BE2C (cell line): ENCODE data around the gene DGKI.

ENCODE experiments used
- DNase-seq: peaks from one replicate; pipeline ENCODE4 v3.0.0-alpha.2; 2020
- H3K27me3 ChIP-seq: fragments of 250-450 bp; sonication (Bioruptor Pico); 2 replicates; pipeline ENCODE4 v1.5.1; 2020; ENCODE audit warnings: mild to moderate bottlenecking
- H3K36me3 ChIP-seq: fragments of 250-450 bp; sonication (Bioruptor Pico); 2 replicates; pipeline ENCODE4 v1.5.1; 2020; ENCODE audit warnings: mild to moderate bottlenecking
- H3K4me1 ChIP-seq: fragments of 250-450 bp; sonication (Bioruptor Pico); 2 replicates; pipeline ENCODE4 v1.5.1; 2020
- H3K4me3 ChIP-seq: 2 replicates; pipeline ENCODE4 v1.5.1; 2011; ENCODE audit warnings: low read depth, low read length
- H3K9me3 ChIP-seq: fragments of 250-450 bp; sonication (Bioruptor Pico); 2 replicates; pipeline ENCODE4 v1.5.1; 2020
- CTCF ChIP-seq: IDR thresholded peaks from 2 replicates; pipeline ENCODE4 v1.5.1; 2012; ENCODE audit warnings: mild to moderate bottlenecking, low read depth, low read length

DGKI gene

GRCh38 chr7:137846549-137846826 lies 286 bp downstream of the DGKI start:
- Histone ChIP-seq H3K27me3 (peaks cover 27% of the 10 kb centered on the region), H3K4me1 (no peaks in the 10 kb centered on the region), H3K4me3 (peak overlapping the region; percentile 59)

GRCh38 chr7:137844677-137845425 lies 1.9 kb downstream of the DGKI start:
- Histone ChIP-seq H3K4me3 (no peak overlapping the region), H3K27me3 (peaks cover 27% of the 10 kb centered on the region), H3K4me1 (no peaks in the 10 kb centered on the region), H3K36me3 (no peaks in the 10 kb centered on the region), H3K9me3 (no peaks in the 10 kb centered on the region)
- no peak for TF ChIP-seq CTCF
- no peak for DNase-seq

More at GRCh38 chr7:137846549-137846826, 286 bp downstream of the DGKI start:
- no peak for DNase-seq
- Histone ChIP-seq H3K36me3 (no peaks in the 10 kb centered on the region), H3K9me3 (no peaks in the 10 kb centered on the region)
- TF ChIP-seq CTCF, result no peak

GRCh38 chr7:137839903-137840779 lies 6.6 kb downstream of the DGKI start:
- H3K27me3 ChIP-seq, result no peaks in the 10 kb centered on the region; the same call in 1 of the 2 replicates
- no peak for TF ChIP-seq CTCF
- no peaks in the 10 kb centered on the region for H3K9me3 ChIP-seq
- no peak overlapping the region for H3K4me3 ChIP-seq
- no peaks in the 10 kb centered on the region for H3K4me1 ChIP-seq
- H3K36me3 ChIP-seq, result no peaks in the 10 kb centered on the region
- no peak for DNase-seq

- no peaks in the 10 kb centered on the region for H3K9me3 ChIP-seq
- H3K4me1 ChIP-seq, result no peaks in the 10 kb centered on the region
- no peaks in the 10 kb centered on the region for H3K27me3 ChIP-seq
- TF ChIP-seq CTCF, result no peak
- H3K36me3 ChIP-seq, result no peaks in the 10 kb centered on the region
- no peak for DNase-seq
- no peak overlapping the region for H3K4me3 ChIP-seq
Measured at GRCh38 chr7:137838706-137839315, 8.0 kb downstream of the DGKI start.

GRCh38 chr7:137836541-137836940 lies 10.2 kb downstream of the DGKI start:
- no peaks in the 10 kb centered on the region for H3K4me1 ChIP-seq
- H3K36me3 ChIP-seq, result no peaks in the 10 kb centered on the region
- no peak for TF ChIP-seq CTCF
- no peak overlapping the region for H3K4me3 ChIP-seq
- no peak for DNase-seq
- H3K27me3 ChIP-seq, result no peaks in the 10 kb centered on the region
- H3K9me3 ChIP-seq, result no peaks in the 10 kb centered on the region
